GM21825 (cell line): Measurements from ENCODE around the gene SSX4.
"Not testable (repeated sequence)": the region's sequence is repeated elsewhere in the genome, so short reads cannot be mapped to it uniquely, and the experiment has no call there.

ENCODE experiments used
- ATAC-seq: cut with Tn5 transposase; IDR thresholded peaks from one replicate; pipeline ENCODE4 v1.9.1; 2021; ENCODE audit warnings: mild to moderate bottlenecking, moderate library complexity; ENCODE audit not compliant: unreplicated experiment

SSX4 gene, protein sequence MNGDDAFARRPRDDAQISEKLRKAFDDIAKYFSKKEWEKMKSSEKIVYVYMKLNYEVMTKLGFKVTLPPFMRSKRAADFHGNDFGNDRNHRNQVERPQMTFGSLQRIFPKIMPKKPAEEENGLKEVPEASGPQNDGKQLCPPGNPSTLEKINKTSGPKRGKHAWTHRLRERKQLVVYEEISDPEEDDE

DNA sequence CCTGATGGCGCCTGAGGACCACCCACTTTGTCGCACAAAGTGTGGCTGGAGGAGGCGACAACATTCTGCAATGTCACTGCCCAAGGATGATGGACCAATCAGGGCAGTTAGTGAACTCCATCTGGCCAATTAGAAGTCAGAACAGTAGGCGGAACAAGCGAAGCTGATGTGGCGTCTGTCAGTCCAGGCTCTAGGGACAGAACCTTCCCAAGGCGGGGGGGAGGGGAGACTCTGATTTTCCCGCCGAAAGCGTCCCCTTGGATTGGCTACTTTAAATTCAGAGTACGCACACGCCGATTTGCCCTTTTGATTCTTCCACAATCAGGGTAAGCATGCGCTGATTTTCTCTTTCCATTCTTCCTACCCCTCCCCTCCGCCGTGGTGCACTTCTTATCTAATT, at the start of gene SSX4:
Gene SSX4, plus strand, starts transcription at position 301 of the 400 bp plus-strand sequence. CDS start 515 bp downstream, outside the sequence.
- not testable (repeated sequence) for ATAC-seq

DNA sequence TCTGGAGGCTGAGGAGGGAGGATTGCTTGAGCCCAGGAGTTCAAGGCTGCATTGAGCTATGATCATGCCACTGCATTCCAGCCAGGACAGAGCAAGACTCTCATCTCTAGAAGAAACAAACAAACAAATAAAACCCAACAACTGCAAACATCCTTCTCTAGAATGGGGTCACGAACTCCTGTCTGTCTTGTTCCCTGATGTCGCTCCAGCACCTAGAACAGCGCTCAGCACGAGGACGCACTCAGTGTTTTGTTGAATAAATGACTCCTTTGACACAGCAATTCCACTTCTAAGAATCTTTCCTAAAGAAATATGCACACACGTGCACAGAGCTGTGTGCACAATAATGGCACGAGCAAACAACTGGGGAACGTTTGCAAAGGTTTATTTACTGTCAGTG, 37.3 kb upstream of the SSX4 start:
- not testable (repeated sequence) for ATAC-seq

DNA sequence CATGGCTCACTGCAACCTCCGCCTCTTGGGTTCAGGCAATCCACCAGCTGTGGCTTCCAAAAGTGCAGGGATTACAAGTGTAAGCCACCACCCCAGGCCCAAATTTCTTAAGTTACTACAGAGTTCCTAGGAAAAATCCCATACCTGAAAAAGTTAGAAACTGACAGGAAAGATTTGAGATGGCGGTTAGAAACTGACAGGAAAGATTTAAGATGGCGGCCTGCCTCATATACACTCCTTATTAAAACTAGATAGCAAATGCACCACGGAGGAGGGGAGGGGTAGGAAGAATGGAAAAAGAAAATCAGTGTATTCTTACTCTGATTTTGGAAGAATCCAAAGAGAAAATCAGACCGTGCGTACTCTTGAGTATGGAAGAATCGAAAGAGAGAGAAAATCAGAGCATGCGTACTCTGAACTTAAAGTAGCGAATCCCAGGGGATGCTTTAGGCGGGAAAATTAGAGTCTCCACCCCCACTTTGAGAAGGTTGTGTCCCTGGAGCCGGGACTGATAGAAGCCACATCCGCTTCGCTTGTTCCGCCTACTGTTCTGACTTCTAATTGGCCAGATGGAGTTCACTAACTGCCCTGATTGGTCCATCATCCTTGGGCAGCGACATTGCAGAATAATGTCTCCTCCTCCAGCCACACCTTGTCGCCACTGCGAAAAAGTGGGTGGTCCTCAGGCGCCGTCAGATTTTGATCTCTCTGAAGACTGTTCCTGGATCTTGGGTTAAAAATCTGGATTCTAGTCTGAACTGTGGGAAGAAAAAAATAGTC, 26.8 kb upstream of the SSX4 start, which contains the start of gene SSX3:
Gene SSX3, minus strand, starts transcription at position 389 of the 780 bp plus-strand sequence. CDS start 1,454 bp downstream, outside the sequence.
- not testable (repeated sequence) for ATAC-seq

DNA sequence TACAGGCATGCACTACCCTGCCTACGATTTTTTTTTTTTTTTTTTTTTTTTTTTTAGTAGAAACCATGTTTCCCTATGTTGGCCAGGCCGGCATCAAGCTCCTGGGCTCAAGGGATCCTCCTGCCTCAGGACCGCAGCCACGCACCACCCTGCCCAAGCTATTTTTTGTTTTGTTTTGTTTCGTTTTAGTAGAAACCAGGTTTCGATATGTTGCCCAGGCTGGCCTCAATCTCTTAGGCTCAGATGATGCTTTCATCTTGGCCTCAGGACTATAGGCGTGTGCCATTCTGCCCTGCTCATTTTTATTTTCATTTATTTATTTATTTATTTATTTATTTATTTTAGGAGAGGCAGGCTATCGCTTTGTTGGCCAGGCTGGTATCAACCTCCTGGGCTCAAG, 25.7 kb upstream of the SSX4 start:
- ATAC-seq, result no peak

DNA sequence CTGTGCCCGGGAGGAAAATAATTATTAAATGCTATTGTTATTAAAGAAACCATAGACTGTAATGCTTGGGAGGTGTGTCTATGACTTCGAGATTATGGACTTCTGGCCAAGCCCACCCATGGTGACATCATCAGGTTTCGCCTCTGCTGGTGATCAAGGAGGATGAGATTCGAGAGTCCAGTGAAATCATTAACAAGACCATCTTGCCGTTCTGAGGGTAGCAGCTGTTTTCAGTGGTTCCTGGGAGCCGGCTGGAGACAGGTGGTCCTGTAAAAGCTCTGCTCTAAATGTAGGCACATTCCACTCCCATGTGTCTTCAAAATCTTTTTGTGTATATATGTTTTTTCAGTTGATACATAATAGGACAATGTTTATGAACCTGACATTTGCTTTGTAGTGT, 24.1 kb upstream of the SSX4 start:
- not testable (repeated sequence) for ATAC-seq

DNA sequence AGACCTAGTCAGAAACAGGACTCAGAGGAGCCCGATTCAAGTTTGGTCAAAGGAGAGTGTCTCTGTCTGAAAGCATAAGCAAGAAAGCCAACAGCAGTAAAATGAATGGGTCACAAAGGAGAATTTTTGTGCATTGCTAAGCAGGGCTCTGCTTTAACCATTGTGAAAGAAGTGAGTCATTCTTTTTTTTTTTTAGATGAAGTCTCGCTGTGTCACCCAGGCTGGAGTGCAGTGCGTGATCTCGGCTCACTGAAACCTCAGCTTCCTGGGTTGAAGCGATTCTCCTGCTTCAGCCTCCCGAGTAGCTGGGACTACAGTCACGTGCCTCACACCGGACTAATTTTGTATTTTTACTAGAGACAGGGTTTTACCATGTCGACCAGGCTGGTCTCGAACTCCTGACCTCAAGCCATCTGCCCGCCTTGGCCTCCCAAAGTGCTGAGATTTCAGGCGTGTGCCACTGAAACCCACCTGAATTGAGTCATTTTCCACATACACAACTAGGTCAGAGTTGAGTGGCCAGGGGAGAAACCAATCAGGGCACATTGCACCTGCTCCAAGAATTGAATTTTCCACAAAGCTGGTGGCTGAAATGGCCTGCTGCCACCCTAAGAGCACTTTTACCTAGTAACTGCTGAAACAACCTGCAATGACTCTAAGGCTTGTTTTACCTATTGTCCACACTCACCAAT, 15.5 kb upstream of the SSX4 start:
- ATAC-seq, result not testable (repeated sequence)

DNA sequence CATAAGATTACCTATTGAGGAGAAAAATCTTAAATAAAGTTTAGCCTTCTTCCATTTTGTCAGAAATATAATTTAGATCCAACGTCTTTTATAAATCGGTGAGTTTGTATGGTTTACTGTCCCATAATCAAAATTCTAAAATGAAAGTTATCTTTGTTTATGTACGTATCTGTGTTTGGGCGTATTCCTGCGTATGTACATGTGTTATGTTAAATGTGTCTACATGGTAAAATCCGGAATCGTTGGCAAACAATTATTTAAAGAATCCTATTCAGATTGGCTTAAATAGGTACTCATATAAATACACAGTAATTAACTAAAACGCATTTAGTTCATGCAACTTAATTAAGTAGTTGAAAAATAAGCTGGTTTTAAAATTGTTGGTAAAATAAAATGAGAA, 12.9 kb upstream of the SSX4 start:
- ATAC-seq, result not testable (repeated sequence)

DNA sequence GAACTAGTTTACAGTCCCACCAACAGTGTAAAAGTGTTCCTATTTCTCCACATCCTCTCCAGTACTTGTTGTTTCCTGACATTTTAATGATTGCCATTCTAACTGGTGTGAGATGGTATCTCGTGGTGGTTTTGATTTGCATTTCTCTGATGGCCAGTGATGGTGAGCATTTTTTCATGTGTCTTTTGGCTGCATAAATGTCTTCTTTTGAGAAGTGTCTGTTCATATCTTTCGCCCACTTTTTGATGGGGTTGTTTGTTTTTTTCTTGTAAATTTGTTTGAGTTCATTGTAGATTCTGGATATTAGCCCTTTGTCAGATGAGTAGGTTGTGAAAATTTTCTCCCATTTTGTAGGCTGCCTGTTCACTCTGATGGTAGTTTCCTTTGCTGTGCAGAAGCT, 13.6 kb downstream of the SSX4 start:
- not testable (repeated sequence) for ATAC-seq

DNA sequence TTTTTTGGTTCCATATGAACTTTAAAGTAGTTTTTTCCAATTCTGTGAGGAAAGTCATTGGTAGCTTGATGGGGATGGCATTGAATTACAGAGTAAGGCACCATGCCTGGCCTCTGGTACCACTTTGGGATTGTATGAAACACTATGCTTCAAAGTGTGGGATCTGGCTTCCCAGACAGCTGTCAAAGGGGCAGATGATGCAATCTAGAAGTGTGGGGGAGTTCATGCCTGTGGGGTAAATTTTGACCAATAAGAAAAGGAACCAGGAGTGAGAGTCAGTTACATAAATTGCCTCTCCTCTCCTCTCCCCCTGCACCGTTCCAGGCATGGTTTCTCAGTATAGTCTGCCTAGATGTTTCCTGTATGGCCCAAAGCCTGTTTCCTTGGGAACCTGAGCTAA, 14.5 kb downstream of the SSX4 start:
- ATAC-seq, result not testable (repeated sequence)

DNA sequence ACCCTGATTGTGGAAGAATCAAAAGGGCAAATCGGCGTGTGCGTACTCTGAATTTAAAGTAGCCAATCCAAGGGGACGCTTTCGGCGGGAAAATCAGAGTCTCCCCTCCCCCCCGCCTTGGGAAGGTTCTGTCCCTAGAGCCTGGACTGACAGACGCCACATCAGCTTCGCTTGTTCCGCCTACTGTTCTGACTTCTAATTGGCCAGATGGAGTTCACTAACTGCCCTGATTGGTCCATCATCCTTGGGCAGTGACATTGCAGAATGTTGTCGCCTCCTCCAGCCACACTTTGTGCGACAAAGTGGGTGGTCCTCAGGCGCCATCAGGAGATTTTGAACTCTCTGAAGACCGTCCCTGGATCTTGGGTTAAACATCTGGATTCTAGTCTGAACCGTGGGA, 28.5 kb downstream of the SSX4 start, which contains the start of gene SSX4B:
Gene SSX4B, minus strand, starts transcription at position 101 of the 400 bp plus-strand sequence. CDS start 588 bp downstream, outside the sequence.
- not testable (repeated sequence) for ATAC-seq

DNA sequence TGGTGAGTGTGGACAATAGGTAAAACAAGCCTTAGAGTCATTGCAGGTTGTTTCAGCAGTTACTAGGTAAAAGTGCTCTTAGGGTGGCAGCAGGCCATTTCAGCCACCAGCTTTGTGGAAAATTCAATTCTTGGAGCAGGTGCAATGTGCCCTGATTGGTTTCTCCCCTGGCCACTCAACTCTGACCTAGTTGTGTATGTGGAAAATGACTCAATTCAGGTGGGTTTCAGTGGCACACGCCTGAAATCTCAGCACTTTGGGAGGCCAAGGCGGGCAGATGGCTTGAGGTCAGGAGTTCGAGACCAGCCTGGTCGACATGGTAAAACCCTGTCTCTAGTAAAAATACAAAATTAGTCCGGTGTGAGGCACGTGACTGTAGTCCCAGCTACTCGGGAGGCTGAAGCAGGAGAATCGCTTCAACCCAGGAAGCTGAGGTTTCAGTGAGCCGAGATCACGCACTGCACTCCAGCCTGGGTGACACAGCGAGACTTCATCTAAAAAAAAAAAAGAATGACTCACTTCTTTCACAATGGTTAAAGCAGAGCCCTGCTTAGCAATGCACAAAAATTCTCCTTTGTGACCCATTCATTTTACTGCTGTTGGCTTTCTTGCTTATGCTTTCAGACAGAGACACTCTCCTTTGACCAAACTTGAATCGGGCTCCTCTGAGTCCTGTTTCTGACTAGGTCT, 43.8 kb downstream of the SSX4 start:
- not testable (repeated sequence) for ATAC-seq

DNA sequence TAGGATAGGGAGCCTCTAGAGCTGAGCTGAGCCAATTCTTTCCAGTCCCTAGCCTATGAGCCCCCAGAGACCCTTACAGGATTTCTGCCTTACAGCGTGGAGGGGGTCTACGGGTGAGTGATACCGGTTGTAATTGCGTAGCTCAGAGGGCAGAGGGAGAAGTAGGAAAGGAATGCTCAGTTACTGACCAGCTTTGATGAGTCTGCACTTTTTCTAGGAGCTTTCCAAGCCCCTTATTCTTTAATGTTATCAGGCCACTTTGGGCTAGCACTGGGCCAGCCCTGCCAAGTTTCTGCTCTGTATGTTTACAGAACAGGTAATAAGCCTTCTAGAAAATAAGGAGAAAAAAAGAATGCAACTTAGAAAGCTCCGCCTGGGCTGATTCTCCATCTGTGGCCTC, 46.3 kb downstream of the SSX4 start:
- ATAC-seq, result not testable (repeated sequence)

DNA sequence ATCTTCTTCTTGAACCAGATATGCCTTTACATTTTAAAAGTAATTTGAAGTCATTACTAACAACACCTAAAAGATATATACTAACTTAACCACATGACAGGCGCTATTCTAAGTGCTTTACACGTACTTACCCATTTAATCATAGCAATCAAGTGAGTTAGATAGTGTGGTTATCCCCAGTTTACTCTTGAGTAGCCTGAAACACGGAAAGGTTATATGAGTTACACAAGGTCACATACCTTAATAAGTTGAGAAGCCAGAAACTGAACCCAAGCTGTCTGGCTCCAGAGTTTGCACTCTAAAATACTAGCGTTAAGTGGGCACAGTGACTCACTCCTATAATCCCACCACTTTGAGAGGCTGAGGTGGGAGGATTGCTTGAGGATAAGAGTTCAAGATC, 46.8 kb downstream of the SSX4 start:
- not testable (repeated sequence) for ATAC-seq

DNA sequence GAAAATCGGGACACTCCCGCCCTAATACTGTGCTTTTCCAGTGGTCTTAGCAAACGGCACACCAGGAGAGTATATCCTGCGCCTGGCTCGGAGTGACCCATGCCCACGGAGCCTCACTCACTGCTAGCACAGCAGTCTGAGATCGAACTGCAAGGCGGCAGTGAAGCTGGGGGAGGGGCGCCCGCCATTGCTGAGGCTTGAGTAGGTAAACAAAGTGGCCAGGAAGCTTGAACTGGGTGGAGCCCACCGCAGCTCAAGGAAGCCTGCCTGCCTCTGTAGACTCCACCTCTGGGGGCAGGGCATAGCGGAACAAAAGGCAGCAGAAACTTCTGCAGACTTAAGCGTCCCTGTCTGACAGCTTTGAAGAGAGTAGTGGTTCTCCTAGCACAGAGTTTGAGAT, 50.4 kb downstream of the SSX4 start:
- not testable (repeated sequence) for ATAC-seq
